Melanocyte of skin (primary cell): ENCODE data around the gene TTC17. TPM values are rescaled to one million over a fixed set of nuclear protein-coding genes. Genes with fewer than 3 reads are reported as not detected.

Experiments
- small RNA-seq, 2 donors: library from RNA; depleted of rRNA; stranded (forward); fragments of <200 nt; gene quantifications; one replicate each; pipeline ENCODE3, GENCODE V24; 2012
- total RNA-seq, 2 donors: library from RNA; depleted of rRNA; stranded (reverse); fragments of >200 nt; gene quantifications; 2 replicates each; pipeline ENCODE4 v1.2.3, GENCODE V29; 2012

The TTC17 gene, protein sequence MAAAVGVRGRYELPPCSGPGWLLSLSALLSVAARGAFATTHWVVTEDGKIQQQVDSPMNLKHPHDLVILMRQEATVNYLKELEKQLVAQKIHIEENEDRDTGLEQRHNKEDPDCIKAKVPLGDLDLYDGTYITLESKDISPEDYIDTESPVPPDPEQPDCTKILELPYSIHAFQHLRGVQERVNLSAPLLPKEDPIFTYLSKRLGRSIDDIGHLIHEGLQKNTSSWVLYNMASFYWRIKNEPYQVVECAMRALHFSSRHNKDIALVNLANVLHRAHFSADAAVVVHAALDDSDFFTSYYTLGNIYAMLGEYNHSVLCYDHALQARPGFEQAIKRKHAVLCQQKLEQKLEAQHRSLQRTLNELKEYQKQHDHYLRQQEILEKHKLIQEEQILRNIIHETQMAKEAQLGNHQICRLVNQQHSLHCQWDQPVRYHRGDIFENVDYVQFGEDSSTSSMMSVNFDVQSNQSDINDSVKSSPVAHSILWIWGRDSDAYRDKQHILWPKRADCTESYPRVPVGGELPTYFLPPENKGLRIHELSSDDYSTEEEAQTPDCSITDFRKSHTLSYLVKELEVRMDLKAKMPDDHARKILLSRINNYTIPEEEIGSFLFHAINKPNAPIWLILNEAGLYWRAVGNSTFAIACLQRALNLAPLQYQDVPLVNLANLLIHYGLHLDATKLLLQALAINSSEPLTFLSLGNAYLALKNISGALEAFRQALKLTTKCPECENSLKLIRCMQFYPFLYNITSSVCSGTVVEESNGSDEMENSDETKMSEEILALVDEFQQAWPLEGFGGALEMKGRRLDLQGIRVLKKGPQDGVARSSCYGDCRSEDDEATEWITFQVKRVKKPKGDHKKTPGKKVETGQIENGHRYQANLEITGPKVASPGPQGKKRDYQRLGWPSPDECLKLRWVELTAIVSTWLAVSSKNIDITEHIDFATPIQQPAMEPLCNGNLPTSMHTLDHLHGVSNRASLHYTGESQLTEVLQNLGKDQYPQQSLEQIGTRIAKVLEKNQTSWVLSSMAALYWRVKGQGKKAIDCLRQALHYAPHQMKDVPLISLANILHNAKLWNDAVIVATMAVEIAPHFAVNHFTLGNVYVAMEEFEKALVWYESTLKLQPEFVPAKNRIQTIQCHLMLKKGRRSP
- total RNA-seq: 10 to 100 TPM; 47.8 to 60.9 TPM

DNA sequence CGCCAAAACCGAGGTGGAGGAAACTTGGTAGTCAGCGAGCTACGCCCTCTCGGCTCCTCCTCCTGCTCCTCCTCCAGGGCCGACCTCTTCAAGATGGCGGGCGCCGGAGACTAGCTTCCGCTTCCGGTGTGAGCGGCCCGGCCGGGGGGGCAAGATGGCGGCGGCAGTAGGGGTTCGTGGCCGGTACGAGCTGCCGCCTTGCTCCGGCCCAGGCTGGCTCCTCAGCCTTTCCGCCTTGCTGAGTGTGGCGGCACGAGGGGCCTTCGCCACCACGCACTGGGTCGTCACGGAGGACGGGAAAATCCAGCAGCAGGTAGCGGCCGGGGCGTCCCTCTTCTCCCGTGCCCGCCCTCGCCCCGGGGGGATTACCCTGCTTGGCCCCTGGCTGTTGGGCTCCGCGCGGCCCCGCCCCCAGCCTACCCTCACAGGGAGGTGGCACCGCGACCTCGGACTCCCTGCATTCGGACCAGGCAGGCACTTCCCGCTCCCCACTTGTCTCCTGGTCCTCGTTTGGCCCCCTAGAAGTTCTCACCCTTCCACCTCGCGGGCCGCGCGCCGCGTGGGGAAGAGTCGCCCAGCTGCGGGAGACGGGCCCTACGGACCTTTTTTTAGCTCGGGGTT, at the start of gene TTC17:
Gene TTC17, plus strand, starts transcription at position 120 of the 621 bp plus-strand sequence. Its CDS starts 35 bp downstream, at position 155.

DNA sequence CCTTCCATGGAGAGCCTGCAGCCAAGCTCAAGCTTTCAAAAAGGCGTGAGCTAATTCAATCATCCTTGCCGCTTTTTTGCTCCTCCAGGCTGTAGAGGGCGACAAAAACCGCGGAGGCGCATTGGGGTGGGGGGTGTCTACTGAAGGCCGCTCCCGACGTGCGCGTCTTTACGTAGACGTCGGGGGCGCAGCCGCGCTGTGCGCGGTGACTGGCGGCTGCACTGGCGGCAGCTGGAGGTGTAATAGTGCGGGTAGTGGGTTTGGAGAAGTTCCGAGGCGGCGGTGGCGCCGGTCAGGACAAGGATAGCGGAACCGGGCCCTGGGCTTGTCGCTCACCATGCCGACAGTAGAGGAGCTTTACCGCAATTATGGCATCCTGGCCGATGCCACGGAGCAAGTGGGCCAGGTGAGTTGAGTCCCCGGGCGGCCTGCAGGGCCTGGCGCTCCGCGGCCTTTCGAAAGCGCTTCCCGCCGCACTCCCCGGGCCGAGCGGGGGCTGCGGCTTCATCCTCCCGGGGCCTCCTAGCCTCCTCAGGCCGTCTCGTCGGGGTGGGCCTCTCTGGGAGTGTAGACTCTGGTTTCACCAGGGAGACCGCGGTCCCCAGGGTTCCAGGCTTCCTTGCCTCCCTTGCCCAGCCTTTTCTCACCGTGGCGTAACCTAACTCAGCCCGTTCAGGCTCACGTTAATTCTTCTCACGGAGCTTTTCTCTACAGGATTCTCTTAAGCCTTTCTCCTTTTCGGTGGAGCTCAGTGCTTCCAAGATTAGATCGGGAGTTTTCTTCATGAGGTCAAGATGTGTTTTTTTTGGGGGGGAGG, 46.7 kb upstream of the TTC17 start, which contains the start of gene API5:
Gene API5, plus strand, starts transcription at position 206 of the 817 bp plus-strand sequence. Its CDS starts 132 bp downstream, at position 338.

Small RNA genes lying within 50 kb of the gene (small RNA-seq; reads per million reads assigned to genes)
- 0 reads per million in 2 donors for gene RF00019
- gene RN7SKP287: 0 reads per million in 2 donors

Other genes starting within 250 kb of the TTC17 start
- gene API5, start 46.9 kb upstream of the TTC17 start, total RNA-seq: 100 to 1,000 TPM in 1 of 2 donors, 10 to 100 TPM in 1; 70.5 to 105 TPM